Astrocyte of the cerebellum (primary cell): ENCODE results near the gene MCHR2.

Source experiments
- DNase-seq: peaks from one replicate; pipeline ENCODE4 v3.0.0-alpha.2; 2011; ENCODE audit warnings: low read depth
- H3K4me3 ChIP-seq: 2 replicates; pipeline ENCODE4 v1.5.1; 2011; ENCODE audit warnings: mild to moderate bottlenecking, low read depth, low read length, moderate library complexity
- in situ Hi-C: cut with HindIII; loops from 2 replicates; pipeline ENCODE4 v1.10.0; 2017; ENCODE audit warnings: low sequenced_read_pairs
- TF ChIP-seq, protein P1 (sequence below): IDR thresholded peaks from 2 replicates; pipeline ENCODE4 v1.5.1; 2012; ENCODE audit warnings: low read length, low read depth, moderate library complexity, mild to moderate bottlenecking; ENCODE audit errors: missing control alignments

MCHR2 gene

GRCh38 chr6:99997141-99997540, 3.1 kb upstream of the MCHR2 start:
- TF ChIP-seq, protein P1, sequence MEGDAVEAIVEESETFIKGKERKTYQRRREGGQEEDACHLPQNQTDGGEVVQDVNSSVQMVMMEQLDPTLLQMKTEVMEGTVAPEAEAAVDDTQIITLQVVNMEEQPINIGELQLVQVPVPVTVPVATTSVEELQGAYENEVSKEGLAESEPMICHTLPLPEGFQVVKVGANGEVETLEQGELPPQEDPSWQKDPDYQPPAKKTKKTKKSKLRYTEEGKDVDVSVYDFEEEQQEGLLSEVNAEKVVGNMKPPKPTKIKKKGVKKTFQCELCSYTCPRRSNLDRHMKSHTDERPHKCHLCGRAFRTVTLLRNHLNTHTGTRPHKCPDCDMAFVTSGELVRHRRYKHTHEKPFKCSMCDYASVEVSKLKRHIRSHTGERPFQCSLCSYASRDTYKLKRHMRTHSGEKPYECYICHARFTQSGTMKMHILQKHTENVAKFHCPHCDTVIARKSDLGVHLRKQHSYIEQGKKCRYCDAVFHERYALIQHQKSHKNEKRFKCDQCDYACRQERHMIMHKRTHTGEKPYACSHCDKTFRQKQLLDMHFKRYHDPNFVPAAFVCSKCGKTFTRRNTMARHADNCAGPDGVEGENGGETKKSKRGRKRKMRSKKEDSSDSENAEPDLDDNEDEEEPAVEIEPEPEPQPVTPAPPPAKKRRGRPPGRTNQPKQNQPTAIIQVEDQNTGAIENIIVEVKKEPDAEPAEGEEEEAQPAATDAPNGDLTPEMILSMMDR, result no peak
- no peak overlapping the region for H3K4me3 ChIP-seq
- in situ Hi-C loops, result no loop called here
- DNase-seq, result no peak

DNA sequence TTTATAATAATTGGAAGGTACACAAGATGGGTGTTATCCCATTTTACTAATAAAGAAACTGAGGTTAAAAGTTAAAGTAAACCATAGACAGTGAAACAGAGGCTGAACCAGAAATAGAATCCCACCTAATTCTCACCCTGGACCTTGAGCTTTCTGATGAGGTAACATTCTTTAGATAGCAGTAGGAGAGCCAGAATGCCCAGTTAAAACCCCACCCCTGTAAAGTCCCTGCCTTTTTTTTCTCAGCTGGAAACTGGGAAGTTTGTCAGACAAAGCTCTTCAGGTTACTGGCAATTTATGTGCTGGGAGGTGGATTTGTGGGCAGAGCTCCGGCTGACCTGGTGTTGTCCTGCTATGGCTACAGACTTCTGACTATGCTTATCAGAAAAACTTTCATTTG, 1.9 kb upstream of the MCHR2 start:
- TF ChIP-seq, protein P1, result no peak
- H3K4me3 ChIP-seq, result no peak overlapping the region
- no peak for DNase-seq
- in situ Hi-C loops, result no loop called here

DNA sequence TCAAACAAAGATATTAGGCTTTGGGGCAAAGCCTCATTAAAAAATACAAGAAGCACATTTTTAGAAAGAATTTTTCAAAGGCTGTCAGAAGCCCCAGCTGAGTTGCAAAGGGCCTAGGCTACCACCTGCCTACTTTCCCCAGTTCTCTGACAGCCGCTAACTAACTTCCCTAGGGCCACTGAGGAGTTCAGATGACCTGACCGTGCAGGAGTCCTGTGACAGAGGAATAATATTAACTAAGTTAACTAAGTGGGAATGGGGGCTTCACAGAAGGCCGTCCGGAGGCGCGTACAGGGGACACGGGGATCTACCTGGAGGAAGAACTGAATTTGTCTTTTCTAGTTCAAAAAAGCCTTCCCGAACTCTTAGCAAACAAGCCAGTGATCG, 884 bp downstream of the MCHR2 start:
- no peak for DNase-seq
- H3K4me3 ChIP-seq, result peak overlapping the region; percentile 37
- in situ Hi-C loops, result no loop called here
- TF ChIP-seq, protein P1, result no peak

GRCh38 chr6:99991955-99992354, 2.1 kb downstream of the MCHR2 start:
- no peak overlapping the region for H3K4me3 ChIP-seq
- no peak for DNase-seq
- in situ Hi-C loops, result no loop called here
- TF ChIP-seq, protein P1, result no peak

GRCh38 chr6:99980741-99981140, 13.3 kb downstream of the MCHR2 start:
- TF ChIP-seq, protein P1, result no peak
- H3K4me3 ChIP-seq, result no peak overlapping the region
- in situ Hi-C loops, result no loop called here
- DNase-seq, result no peak

DNA sequence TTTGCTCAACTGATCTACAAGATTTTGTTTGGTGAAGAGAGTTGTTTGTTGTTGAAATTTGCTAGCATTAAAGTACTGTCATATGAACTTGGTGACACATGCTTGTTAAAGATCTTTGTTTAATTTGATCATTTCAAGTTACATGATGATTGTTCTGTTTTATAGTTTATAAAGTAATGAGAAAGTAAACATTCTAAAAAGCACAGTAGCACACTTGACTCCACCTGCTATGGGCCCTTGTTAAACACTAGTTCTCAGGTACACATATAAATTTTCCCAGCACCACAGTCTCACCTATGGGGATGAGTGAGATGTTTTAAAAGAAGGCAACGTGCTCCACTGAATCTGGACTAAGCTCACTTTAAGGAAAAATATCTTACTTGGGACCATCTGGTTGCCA, 14.1 kb downstream of the MCHR2 start:
- in situ Hi-C loops, result no loop called here
- TF ChIP-seq, protein P1, result no peak
- no peak for DNase-seq
- H3K4me3 ChIP-seq, result no peak overlapping the region

GRCh38 chr6:99967052-99967451, 27.0 kb downstream of the MCHR2 start:
- in situ Hi-C loops, result no loop called here
- TF ChIP-seq, protein P1, result no peak
- DNase-seq, result no peak
- no peak overlapping the region for H3K4me3 ChIP-seq
